WTC11 (cell line): Measurements from ENCODE around the gene LSM4. TPM values are rescaled to one million over a fixed set of nuclear protein-coding genes. Genes with fewer than 3 reads are reported as not detected.

Experiments used
- ATAC-seq: fragments of 200-7000 bp; cut with Tn5 transposase; 2 replicates; pipeline ENCODE4 v1.10.0; 2021; ENCODE audit warnings: mild to moderate bottlenecking, moderate library complexity
- CTCF ChIA-PET: fragments of 300-600 bp; sonication (Branson Sonifier 250); formaldehyde crosslinking; loops from one replicate; lab custom pipeline; 2021; ENCODE audit warnings: antibody characterized with exemption; lab: Charles Lee
- POLR2A ChIA-PET: fragments of 350-600 bp; sonication (Branson Sonifier 250); formaldehyde crosslinking; loops from one replicate; lab custom pipeline; 2021; ENCODE audit warnings: antibody characterized with exemption; lab: Charles Lee
- DNase-seq: peaks from one replicate; pipeline ENCODE4 v3.0.0; 2021; ENCODE audit warnings: low spot score
- H3K27ac Mint-ChIP-seq: 2 replicates; pipeline ENCODE4 v1.8.0; 2021; ENCODE audit warnings: mixed read lengths
- H3K27me3 Mint-ChIP-seq: 2 replicates; pipeline ENCODE4 v1.8.0; 2021; ENCODE audit warnings: low read depth, mild to moderate bottlenecking, moderate library complexity, mixed read lengths
- H3K36me3 Mint-ChIP-seq: 2 replicates; pipeline ENCODE4 v1.8.0; 2021; ENCODE audit warnings: mixed read lengths
- H3K4me1 Mint-ChIP-seq: 2 replicates; pipeline ENCODE4 v1.8.0; 2022; ENCODE audit warnings: mixed read lengths
- H3K4me3 Mint-ChIP-seq: 2 replicates; pipeline ENCODE4 v1.8.0; 2021; ENCODE audit warnings: mild to moderate bottlenecking, moderate library complexity, mixed read lengths
- H3K9me3 Mint-ChIP-seq: 2 replicates; pipeline ENCODE4 v1.8.0; 2021; ENCODE audit warnings: mixed read lengths
- ARID4B ChIP-seq: sonication (generic); formaldehyde crosslinking; IDR thresholded peaks from 2 replicates; pipeline ENCODE4 v1.8.0; 2023; ENCODE audit warnings: missing genetic modification reagents, mild to moderate bottlenecking, borderline replicate concordance
- E2F5 ChIP-seq: sonication (generic); formaldehyde crosslinking; IDR thresholded peaks from 2 replicates; pipeline ENCODE4 v1.8.1; 2022; ENCODE audit warnings: mild to moderate bottlenecking, moderate library complexity, missing genetic modification reagents
- GRHL2 ChIP-seq: fragments of 250-450 bp; sonication (Bioruptor Pico); IDR thresholded peaks from 2 replicates; pipeline ENCODE4 v1.8.0; 2022; ENCODE audit warnings: mild to moderate bottlenecking, moderate library complexity; ENCODE audit not compliant: insufficient replicate concordance, severe bottlenecking
- SOX15 ChIP-seq: fragments of 250-450 bp; sonication (Bioruptor Pico); IDR thresholded peaks from 2 replicates; pipeline ENCODE4 v1.9.0; 2021; ENCODE audit warnings: mild to moderate bottlenecking
- ZNF317 ChIP-seq: sonication (generic); formaldehyde crosslinking; IDR thresholded peaks from 2 replicates; pipeline ENCODE4 v1.8.1; 2023; ENCODE audit warnings: low read depth, mild to moderate bottlenecking, moderate library complexity, missing genetic modification reagents, borderline replicate concordance
- total RNA-seq: library from RNA; stranded (reverse); gene quantifications from 3 replicates; pipeline ENCODE4 v1.2.3, GENCODE V29; 2021
- TF ChIP-seq, protein P1 (sequence below): fragments of 250-450 bp; sonication (Bioruptor Pico); IDR thresholded peaks from 2 replicates; pipeline ENCODE4 v1.9.0; 2021; ENCODE audit warnings: mild to moderate bottlenecking, borderline replicate concordance
- TF ChIP-seq, protein P2 (sequence below): sonication (generic); formaldehyde crosslinking; IDR thresholded peaks from 2 replicates; pipeline ENCODE4 v1.8.1; 2022; ENCODE audit warnings: mild to moderate bottlenecking, missing genetic modification reagents, moderate library complexity, borderline replicate concordance
- TF ChIP-seq, protein P3 (sequence below): fragments of 250-450 bp; sonication (Bioruptor Pico); IDR thresholded peaks from 2 replicates; pipeline ENCODE4 v1.9.0; 2021; ENCODE audit warnings: mild to moderate bottlenecking
- TF ChIP-seq, protein P4 (sequence below): sonication (generic); formaldehyde crosslinking; IDR thresholded peaks from 2 replicates; pipeline ENCODE4 v1.8.0; 2023; ENCODE audit warnings: mild to moderate bottlenecking, missing genetic modification reagents
- TF ChIP-seq, protein P5 (sequence below): fragments of 250-450 bp; sonication (Bioruptor Pico); IDR thresholded peaks from 2 replicates; pipeline ENCODE4 v2.1.2; 2022; ENCODE audit warnings: mild to moderate bottlenecking, moderate library complexity
- TF ChIP-seq, protein P6 (sequence below): sonication (generic); formaldehyde crosslinking; IDR thresholded peaks from 2 replicates; pipeline ENCODE4 v1.8.1; 2023; ENCODE audit warnings: mild to moderate bottlenecking, moderate library complexity, missing genetic modification reagents
- TF ChIP-seq, protein P7 (sequence below): sonication (generic); formaldehyde crosslinking; conservative IDR thresholded peaks from 2 replicates; pipeline ENCODE4 v1.8.1; 2022; ENCODE audit warnings: mild to moderate bottlenecking, missing genetic modification reagents

LSM4 gene
- total RNA-seq, 1 experiment from 2014 or later: 373 TPM

DNA sequence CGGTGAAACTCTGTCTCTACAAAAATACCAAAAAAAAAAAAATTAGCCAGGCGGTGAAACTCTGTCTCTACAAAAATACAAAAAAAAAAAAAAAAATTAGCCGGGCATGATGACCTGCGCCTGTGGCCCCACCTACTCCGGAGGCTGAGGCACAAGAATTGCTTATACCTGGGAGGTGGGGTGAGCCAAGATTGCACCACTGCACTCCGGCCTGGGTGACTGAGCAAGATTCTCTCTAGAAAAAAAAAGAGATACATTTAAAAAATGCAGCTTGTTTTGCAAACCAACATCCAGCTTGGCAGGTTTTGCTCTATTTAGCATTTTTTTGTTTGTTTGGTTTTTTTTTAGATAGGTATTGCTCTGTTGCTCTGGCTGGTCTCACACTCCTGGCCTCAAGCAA, 10.8 kb upstream of the LSM4 start:
- DNase-seq: no peak
- POLR2A ChIA-PET: no interaction called here
- CTCF ChIA-PET: interaction anchor here (1.8 to 5.1 kb wide), 2 partner anchors 52 to 54 kb away, joined by 6 to 53 read pairs; partner anchors contain the start of gene GDF15
- no peaks in the 10 kb centered on the region for H3K36me3 Mint-ChIP-seq
- no peaks in the 10 kb centered on the region for H3K9me3 Mint-ChIP-seq
- peaks cover 23% of the 10 kb centered on the region for H3K4me1 Mint-ChIP-seq
- no peaks in the 10 kb centered on the region for H3K27me3 Mint-ChIP-seq
- no peak overlapping the region for H3K27ac Mint-ChIP-seq
- ATAC-seq: no peak
- no peak overlapping the region for H3K4me3 Mint-ChIP-seq
- TF ChIP-seq, protein P1, sequence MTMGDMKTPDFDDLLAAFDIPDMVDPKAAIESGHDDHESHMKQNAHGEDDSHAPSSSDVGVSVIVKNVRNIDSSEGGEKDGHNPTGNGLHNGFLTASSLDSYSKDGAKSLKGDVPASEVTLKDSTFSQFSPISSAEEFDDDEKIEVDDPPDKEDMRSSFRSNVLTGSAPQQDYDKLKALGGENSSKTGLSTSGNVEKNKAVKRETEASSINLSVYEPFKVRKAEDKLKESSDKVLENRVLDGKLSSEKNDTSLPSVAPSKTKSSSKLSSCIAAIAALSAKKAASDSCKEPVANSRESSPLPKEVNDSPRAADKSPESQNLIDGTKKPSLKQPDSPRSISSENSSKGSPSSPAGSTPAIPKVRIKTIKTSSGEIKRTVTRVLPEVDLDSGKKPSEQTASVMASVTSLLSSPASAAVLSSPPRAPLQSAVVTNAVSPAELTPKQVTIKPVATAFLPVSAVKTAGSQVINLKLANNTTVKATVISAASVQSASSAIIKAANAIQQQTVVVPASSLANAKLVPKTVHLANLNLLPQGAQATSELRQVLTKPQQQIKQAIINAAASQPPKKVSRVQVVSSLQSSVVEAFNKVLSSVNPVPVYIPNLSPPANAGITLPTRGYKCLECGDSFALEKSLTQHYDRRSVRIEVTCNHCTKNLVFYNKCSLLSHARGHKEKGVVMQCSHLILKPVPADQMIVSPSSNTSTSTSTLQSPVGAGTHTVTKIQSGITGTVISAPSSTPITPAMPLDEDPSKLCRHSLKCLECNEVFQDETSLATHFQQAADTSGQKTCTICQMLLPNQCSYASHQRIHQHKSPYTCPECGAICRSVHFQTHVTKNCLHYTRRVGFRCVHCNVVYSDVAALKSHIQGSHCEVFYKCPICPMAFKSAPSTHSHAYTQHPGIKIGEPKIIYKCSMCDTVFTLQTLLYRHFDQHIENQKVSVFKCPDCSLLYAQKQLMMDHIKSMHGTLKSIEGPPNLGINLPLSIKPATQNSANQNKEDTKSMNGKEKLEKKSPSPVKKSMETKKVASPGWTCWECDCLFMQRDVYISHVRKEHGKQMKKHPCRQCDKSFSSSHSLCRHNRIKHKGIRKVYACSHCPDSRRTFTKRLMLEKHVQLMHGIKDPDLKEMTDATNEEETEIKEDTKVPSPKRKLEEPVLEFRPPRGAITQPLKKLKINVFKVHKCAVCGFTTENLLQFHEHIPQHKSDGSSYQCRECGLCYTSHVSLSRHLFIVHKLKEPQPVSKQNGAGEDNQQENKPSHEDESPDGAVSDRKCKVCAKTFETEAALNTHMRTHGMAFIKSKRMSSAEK: no peak
- TF ChIP-seq, protein P2, sequence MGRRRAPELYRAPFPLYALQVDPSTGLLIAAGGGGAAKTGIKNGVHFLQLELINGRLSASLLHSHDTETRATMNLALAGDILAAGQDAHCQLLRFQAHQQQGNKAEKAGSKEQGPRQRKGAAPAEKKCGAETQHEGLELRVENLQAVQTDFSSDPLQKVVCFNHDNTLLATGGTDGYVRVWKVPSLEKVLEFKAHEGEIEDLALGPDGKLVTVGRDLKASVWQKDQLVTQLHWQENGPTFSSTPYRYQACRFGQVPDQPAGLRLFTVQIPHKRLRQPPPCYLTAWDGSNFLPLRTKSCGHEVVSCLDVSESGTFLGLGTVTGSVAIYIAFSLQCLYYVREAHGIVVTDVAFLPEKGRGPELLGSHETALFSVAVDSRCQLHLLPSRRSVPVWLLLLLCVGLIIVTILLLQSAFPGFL: no peak
- TF ChIP-seq, protein P3, sequence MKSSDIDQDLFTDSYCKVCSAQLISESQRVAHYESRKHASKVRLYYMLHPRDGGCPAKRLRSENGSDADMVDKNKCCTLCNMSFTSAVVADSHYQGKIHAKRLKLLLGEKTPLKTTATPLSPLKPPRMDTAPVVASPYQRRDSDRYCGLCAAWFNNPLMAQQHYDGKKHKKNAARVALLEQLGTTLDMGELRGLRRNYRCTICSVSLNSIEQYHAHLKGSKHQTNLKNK: no peak
- no peak for TF ChIP-seq SOX15

GRCh38 chr19:18332917-18333530, 10.1 kb upstream of the LSM4 start:
- H3K27me3 Mint-ChIP-seq: no peaks in the 10 kb centered on the region; the same call in 1 of the 2 replicates
- TF ChIP-seq E2F5 (no peak), ARID4B (CRISPR knock-in tag) (no peak), GRHL2 (CRISPR knock-in tag) (no peak), ZNF317 (CRISPR knock-in tag) (no peak)
- TF ChIP-seq, protein P4, sequence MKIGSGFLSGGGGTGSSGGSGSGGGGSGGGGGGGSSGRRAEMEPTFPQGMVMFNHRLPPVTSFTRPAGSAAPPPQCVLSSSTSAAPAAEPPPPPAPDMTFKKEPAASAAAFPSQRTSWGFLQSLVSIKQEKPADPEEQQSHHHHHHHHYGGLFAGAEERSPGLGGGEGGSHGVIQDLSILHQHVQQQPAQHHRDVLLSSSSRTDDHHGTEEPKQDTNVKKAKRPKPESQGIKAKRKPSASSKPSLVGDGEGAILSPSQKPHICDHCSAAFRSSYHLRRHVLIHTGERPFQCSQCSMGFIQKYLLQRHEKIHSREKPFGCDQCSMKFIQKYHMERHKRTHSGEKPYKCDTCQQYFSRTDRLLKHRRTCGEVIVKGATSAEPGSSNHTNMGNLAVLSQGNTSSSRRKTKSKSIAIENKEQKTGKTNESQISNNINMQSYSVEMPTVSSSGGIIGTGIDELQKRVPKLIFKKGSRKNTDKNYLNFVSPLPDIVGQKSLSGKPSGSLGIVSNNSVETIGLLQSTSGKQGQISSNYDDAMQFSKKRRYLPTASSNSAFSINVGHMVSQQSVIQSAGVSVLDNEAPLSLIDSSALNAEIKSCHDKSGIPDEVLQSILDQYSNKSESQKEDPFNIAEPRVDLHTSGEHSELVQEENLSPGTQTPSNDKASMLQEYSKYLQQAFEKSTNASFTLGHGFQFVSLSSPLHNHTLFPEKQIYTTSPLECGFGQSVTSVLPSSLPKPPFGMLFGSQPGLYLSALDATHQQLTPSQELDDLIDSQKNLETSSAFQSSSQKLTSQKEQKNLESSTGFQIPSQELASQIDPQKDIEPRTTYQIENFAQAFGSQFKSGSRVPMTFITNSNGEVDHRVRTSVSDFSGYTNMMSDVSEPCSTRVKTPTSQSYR: no peak
- TF ChIP-seq, protein P5, sequence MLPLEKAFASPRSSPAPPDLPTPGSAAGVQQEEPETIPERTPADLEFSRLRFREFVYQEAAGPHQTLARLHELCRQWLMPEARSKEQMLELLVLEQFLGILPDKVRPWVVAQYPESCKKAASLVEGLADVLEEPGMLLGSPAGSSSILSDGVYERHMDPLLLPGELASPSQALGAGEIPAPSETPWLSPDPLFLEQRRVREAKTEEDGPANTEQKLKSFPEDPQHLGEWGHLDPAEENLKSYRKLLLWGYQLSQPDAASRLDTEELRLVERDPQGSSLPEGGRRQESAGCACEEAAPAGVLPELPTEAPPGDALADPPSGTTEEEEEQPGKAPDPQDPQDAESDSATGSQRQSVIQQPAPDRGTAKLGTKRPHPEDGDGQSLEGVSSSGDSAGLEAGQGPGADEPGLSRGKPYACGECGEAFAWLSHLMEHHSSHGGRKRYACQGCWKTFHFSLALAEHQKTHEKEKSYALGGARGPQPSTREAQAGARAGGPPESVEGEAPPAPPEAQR (CRISPR knock-in tag): no peak
- TF ChIP-seq, protein P6, sequence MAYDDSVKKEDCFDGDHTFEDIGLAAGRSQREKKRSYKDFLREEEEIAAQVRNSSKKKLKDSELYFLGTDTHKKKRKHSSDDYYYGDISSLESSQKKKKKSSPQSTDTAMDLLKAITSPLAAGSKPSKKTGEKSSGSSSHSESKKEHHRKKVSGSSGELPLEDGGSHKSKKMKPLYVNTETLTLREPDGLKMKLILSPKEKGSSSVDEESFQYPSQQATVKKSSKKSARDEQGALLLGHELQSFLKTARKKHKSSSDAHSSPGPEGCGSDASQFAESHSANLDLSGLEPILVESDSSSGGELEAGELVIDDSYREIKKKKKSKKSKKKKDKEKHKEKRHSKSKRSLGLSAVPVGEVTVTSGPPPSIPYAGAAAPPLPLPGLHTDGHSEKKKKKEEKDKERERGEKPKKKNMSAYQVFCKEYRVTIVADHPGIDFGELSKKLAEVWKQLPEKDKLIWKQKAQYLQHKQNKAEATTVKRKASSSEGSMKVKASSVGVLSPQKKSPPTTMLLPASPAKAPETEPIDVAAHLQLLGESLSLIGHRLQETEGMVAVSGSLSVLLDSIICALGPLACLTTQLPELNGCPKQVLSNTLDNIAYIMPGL (CRISPR knock-in tag): no peak
- TF ChIP-seq, protein P7, sequence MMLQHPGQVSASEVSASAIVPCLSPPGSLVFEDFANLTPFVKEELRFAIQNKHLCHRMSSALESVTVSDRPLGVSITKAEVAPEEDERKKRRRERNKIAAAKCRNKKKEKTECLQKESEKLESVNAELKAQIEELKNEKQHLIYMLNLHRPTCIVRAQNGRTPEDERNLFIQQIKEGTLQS (CRISPR knock-in tag): no peak
- ChIA-PET CTCF (interaction anchor here (0.6 to 5.1 kb wide), 5 partner anchors 53 to 191 kb away, joined by 3 to 53 read pairs (median 6); partner anchors contain the start of gene GDF15), POLR2A (interaction anchor here (0.5 to 0.6 kb wide), 2 partner anchors 59 to 734 kb away, joined by 3 to 4 read pairs; partner anchors contain the start of gene IQCN)
- H3K36me3 Mint-ChIP-seq: no peaks in the 10 kb centered on the region
- no peak overlapping the region for H3K4me3 Mint-ChIP-seq
- H3K9me3 Mint-ChIP-seq: no peaks in the 10 kb centered on the region
- ATAC-seq (no peak), DNase-seq (no peak)
- H3K27ac Mint-ChIP-seq: peak overlapping the region; percentile 63; the same call in 1 of the 2 replicates
- peaks cover 23% of the 10 kb centered on the region for H3K4me1 Mint-ChIP-seq
